ENCODE measurements around the gene C16orf89.
A peak's percentile ranks its signal among the peaks of the same experiment; 100 is the strongest.
"Not testable (repeated sequence)": the region's sequence is repeated elsewhere in the genome, so short reads cannot be mapped to it uniquely, and the experiment has no call there.

C16orf89 gene

DNA sequence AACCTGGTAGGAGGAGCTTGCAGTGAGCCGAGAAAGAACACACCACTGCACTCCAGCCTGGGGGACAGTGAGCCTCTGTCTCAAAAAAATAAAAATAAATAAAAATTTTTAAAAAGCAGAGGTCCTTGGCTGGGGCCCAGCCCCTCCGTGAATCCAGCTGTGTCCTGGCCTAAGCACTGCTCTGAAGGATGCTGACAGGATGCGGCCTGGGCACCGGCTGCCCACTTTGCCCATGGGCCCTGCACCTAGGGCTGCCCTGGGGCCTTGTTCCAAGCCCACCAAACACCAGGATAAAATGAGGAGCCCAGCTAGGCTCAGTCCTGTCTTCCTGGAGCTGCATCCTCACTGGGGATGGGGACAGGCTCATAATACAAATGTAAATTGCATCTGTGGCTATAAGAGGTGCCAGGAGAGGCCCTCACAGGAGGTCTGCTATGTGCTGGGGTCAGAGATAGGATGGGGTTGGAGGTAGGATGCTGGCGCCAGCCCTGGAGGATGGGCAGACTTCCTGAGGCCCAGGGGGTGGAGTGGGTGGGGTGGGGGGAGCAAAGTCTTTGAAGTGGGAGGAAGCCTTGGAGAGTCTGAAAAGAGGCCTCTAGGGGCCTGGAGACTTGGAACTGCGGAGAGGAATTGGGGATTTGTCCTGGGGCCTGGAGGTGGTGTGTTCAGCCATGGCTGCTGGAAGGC lies 6.2 kb downstream of the C16orf89 start:
- DNase-seq, result no peak

DNA sequence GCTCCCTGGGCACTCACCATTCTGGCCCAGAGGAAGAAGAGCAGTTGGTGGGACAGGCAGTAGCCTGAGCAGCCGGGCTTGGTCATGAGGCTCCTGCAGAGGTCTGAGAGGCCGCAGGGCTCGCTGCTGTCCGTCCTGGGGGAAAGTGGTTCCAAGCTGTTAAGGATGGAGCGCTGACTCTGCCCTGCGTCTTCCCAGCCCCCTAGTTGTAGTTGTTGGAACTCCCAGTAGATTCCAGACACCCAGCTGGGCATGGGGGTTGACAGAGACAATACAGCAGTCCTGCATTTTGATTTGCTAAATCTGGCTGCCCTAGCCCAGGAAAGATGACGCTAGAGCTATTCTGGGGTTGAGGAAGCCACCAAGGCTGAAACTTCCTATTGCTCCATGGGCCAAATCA lies 7.3 kb downstream of the C16orf89 start:
- DNase-seq, result no peak

GRCh38 chr16:5056352-5056751 lies 9.4 kb downstream of the C16orf89 start:
- DNase-seq, result peak; percentile 23 to 29

GRCh38 chr16:5054876-5055865 lies 10.6 kb downstream of the C16orf89 start:
- no peak for DNase-seq

GRCh38 chr16:5046914-5047313 lies 18.8 kb downstream of the C16orf89 start:
- DNase-seq, result no peak

GRCh38 chr16:5045499-5046115 lies 20.1 kb downstream of the C16orf89 start:
- no peak for DNase-seq

- not testable (repeated sequence) for DNase-seq
These were observed 21.2 kb downstream of the C16orf89 start for GRCh38 chr16:5044581-5044980.

- DNase-seq, result no peak
These were observed 21.7 kb downstream of the C16orf89 start for GRCh38 chr16:5044011-5044540.

DNA sequence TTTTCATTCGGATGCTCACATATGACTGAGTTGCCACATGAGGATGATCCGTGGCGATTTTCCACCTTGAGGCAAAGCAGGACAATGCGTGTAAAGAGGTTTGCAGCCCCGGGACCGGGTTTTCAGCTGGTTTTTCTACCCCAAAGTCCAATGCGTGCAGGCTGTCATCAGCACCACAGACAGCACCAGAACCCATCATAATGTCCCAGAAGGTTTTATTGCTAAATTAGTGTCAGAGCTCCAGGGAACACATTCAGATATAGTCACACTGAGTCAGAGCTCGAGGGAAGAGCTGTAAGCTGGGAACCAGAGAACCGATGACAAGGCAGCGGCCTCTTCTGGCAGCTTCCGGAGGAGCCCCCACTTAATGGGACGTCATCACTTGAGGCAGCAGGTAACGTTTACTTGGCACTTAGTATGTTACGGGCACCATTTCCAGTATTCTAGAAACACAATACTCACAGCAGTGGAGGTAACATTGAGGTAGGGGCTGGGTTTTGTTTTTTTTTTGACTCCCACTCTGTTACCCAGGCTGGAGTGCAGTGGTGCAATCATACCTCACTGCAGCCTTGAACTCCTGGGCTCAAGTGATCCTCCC lies 23.1 kb downstream of the C16orf89 start:
- DNase-seq, result no peak

DNA sequence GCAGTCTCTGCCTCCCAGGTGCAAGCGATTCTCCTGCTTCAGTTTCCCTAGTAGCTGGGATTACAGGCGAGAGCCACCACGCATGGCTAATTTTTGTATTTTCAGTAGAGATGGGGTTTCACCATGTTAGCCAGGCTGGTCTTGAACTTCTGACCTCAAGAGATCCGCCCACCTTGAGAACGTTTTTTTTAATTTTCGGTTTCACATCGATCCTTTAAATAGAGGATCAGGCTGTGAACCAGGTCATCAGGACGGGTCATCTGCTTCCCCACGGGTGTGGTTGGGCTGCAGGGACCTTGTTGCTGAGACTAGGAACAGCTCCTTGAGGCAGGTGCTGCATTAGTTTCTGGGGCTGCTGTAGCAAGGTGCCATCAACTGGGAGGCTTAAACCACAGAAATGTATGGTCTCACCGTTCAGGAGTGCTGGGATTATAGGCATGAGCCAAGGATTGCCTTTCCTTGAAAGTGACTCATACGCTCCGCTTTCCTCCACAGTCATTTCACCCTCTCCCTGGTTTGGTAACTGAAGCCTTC lies 24.1 kb downstream of the C16orf89 start:
- no peak for DNase-seq

DNA sequence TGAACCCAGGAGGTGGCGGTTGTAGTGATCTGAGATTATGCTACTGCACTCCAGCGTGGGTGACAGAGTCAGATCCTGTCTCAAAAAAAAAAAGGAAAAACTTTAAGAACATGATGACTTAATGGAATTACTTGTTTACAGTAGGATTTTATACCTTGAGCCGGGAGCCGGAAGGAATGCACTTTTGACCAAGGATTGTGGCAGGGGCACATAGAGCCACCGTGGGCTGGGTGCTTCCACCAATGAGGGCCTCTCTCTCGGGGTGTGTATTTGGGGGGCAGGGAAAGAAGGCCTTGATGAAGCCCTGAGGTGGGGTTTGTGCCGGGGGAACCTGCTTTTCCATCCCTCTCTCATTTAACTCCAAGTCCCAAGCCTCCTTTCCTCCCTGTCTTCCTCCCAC lies 25.3 kb downstream of the C16orf89 start:
- no peak for DNase-seq

DNA sequence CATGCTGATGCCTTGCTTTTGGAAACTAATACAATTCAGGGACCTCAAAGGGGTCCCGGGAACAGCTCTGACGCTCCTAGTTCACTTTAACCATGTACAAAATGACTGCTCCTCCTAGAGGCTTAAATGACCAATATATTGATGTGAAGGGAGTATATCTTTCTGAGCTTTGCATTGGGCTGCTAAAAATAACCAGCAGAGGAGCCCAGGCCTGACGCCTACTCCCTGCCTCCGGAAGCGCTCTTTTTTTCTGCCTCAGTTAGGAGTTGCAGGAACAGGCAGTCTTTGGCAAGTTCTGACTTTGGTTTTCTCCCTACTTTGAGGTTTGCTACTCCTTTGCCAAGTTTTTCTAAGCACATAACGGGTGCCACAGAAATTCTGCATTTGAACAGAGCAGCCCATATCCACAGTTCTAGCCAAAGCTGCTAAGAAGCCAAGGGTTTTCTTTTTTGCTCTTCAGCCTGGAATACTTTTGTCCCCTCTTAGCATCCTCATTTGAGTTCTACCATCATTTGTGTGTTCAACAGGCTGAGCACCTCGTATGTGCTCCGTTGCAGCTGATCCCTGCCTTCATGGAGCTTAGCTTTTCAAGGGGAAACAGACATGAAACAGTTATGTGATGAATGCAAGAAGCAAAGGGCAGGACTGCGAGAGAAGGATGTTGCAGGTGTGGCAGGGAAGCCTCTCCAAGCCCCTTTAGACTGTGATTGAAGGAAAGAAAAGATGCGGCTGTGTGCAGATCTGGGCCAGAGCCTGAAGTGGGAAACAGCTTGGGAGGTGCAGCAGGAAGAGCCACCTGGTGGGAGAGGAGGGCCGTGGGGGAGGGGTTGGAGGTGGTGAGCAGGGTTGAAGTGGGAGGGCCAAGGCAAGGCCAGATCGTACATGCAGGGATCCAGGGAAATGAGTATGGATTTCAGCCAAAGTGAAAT lies 29.3 kb downstream of the C16orf89 start:
- no peak for DNase-seq

DNA sequence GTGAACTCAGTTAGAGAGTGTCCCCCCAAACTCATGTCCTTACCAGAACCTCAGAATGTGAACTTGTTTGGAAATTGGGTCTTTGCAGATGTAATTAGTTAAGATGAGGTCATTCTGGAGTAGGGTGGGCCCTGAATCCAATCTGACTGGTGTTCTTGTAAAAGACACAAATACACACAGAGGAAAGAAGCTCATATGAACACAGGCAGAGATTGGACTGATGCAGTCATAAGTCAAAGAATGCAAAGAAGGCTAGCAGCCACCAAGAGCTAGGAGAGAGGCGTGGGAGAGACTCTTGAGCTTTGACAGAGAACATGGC lies 29.9 kb downstream of the C16orf89 start:
- DNase-seq, result no peak

- no peak for DNase-seq
These were observed 31.6 kb downstream of the C16orf89 start for GRCh38 chr16:5034167-5034523.

DNA sequence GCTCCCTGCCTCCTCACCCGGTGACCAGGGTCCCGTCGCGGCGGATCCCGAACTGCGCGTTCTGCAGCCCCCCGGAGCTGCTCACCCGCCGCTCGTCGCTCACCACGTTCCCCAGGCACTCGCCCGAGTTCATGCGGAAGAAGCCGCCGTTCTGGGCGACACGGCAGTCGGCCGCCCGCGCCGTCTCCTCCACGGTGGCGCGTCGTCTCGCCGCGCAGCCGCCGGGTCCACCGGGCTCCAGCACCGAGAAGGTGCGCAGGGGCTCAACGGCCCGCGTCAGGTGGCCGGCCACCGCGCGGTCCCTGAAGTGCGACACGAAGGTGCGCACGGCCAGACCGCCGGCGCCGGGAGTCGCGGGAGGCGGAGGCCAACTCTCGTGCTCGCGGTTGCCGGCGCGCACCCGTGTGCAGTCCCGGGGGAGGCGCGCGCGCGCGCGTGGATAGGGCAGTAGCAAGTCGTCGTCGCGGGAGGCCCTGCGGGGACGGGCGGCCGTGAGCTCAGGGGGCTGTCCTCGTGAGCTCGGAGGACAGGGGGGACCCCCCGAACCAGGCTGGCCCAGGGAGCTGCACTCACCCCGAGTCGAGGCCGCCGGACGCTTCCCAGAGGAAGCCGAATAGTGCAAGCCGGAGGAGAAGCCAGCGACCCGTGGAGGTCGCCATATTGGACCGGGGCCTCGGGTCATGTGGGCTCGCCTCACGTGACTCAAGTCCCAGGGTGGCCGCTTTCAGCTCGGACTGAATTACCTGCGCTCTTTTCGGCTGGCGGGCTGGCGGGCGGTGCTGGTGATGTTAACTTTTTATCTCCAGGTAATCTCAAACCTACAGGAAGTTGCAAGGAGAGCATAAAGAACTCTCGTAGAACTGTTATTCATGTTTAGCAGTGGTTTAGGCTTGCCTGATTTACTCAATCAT lies 32.2 kb downstream of the C16orf89 start, which contains the start of gene NAGPA:
TSS of gene NAGPA (minus strand) at position 680 of the 911 bp plus-strand sequence. CDS start at position 659, 21 bp downstream.
- DNase-seq, result peak; percentile 76 to 78

GRCh38 chr16:5032748-5033167 lies 33.0 kb downstream of the C16orf89 start:
- no peak for DNase-seq

DNA sequence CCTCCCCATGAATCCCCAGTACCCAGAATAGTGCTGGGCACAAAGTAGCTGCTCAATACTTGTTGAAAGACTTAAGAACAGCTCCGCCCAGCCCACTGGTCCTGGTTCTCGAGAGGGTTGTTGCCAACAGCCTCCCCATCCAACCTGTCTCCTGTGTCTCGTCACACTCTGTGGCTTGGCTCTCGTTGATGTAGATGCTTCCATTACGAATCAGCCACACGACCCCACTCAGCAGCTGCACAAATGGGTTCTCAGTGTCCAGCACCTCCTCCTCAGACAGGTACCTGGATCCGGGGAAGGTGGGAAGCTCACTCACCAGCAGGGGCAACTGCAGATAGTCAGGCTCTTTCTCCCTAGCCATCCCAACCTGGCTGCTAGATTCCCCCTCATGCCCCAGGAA lies 34.2 kb downstream of the C16orf89 start:
- no peak for DNase-seq

GRCh38 chr16:5030251-5030870 lies 35.4 kb downstream of the C16orf89 start:
- no peak for DNase-seq

DNA sequence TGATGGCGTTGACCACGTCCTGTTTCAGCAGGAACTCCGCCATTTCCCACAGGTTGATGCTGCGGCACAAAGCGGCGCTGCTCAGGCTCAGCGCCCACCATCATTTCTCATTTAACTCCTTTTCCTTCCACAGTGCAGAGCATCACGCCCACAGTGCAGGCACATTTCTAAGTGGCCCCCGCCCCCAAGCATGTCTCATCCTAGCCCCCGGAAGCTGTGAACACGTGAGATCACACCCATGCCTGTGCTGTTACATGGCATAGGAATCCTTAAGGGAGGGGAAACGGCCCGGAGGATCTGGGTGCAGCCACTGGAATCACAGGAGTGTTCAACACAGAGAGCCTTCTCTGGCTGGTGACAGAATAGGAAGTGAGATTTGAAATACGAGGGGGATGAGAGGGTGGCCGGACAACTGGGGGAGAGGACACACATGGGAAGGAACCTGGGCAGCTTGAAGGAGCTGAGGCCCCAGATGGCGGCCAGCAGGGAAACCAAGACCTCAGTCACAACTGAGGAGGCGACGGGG lies 36.7 kb downstream of the C16orf89 start:
- DNase-seq, result no peak
